NCI-H345 (cell line): ENCODE measurements around the gene PMEPA1.

ENCODE experiments used
- DNase-seq: peaks from one replicate; lab custom pipeline; 2025; lab: John Stamatoyannopoulos, UW

The PMEPA1 gene

DNA sequence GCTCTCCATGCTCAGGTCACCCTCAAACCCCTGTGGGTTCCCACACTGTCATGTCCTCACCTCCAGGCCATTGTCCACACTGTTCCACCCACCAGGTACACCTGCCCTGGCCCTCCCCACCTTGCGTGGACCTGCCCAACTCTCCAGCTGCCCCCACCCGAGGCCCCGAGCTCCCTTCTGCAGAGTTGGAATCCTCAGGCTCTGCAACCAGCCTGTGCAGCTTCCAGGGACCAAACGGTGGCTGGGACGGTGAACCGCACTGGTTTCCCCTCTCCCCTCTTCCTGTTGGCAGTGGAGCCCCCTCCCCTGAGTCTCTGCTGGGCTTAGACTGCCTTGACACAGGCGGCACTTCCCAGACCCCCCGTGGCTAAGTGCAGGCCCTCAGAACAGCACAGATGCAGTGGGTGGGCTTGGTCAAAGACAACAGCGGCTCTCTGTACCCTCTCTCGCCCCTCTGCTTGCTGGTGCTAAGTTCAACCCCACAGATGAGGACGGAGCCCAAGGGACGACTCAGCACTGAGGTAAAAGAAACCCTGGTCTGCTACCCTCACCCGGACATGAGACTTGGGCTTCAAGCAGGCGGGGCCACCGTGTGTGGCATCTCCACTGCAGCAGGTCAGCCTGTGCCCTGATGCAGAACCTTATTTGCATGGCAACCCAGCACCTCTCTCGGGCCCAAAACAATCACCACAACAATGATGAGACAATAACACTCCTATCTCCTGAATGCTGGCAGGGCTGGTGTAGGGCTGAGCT lies 100.6 kb downstream of the PMEPA1 start:
- no peak for DNase-seq

DNA sequence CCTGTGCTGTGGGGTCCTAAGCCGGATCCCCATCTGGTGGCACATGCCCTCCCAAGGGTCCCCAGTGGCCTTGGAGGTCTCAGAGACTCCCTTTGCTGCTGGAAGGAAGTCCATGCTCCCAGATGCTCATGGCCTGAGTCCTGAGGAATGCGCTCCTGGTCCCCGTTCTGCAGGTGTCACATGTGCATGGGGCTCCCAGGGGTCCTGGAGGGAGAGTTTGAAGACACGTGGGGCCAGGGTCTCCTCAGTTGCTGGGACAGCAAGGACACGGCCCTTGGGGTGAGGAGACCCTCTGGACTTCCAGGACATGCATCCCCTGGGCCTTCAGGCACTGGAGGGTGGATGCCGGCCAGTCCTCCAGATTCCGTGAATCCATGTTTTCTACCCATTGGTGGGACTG lies 101.3 kb downstream of the PMEPA1 start:
- no peak for DNase-seq

DNA sequence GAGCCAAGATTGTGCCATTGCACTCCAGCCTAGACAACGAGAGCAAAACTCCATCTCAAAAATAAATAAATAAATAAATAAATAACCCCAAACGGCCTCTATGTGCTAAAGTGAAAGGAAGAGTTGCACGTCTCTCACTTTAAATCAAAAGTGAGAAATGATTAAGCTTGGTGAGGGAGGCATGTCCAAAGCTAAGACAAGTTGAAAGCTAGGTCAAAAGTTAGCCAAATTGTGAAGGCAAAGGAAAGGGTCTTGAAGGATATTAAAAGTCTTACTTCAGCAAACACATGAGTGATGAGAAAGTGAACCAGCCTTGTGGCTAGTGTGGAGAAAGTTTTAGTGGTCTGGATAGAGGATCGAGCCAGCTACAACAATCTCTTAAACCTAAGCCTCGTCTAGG lies 103.9 kb downstream of the PMEPA1 start:
- no peak for DNase-seq

DNA sequence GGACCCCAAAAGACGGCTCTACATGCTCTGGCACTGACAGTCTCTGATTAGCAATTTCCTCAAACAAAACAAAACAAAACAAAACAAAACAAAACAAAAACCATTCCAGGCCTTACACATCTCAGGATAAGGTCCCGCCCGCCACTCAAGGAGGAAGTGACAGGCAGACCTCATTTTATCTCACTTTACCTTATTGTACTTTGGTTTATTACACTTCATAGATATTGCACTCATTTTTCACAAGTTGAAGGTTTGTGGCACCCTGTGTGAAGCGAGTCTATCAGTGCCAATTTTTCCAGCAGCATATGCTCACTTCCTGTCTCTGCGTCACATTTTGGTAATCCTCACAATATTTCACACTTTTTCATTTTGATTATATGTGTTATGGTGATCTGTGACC lies 104.8 kb downstream of the PMEPA1 start:
- no peak for DNase-seq

DNA sequence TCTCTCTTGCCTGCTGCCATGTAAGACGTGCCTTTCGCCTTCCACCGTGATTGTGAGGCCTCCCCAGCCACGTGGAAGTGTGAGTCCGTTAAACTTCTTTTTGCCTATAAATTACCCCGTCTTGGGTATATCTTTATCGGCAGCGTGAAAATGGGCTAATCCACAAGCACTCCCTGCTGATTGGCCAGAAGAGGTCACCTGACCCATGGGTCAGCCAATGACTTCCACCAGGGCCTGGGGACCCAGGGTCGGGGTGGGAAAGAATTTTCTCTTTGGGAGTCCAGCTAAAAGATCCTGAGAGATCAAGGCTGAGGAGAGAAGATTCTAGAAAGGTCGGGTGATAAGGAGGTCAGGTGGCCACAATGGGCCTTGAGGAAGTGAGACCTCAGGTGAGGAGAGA lies 106.7 kb downstream of the PMEPA1 start:
- no peak for DNase-seq

DNA sequence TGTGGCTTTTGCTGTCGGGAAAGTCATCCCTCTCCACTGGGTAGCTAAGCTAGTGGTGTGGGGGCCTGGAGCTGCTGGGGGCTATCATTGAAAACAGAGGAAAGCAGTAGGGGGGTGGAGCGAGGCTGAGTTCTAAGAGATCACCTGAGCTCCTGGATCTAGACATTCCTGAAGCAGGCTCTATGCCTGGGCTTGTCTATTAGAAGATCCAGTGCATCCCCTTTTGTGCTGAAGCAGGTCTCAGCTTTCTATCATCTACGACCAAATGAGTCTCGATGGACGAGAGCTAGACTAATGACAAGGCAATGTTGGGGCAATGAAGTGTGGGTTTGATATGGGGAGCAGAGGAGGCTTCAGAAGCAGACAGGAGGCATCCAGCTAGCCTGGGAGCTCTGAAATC lies 108.1 kb downstream of the PMEPA1 start:
- DNase-seq, result no peak

DNA sequence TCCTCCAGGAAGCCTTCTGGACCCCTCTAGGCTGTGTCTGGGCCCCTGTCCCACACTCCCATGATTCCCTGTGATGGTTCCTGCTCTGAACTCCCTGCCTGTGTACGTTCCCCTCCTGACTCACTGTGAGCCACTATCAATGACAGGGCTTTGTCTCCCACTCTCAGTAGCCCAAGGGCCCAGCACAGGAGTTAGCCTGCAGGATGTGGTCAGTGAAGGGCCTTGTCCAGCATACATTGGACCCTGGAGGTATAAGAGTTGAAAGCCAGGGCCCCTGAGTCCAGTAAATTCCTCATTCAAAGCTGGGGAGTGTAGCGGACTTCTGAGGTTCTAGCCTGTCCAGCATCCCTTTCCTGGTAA lies 108.6 kb downstream of the PMEPA1 start:
- DNase-seq, result no peak

DNA sequence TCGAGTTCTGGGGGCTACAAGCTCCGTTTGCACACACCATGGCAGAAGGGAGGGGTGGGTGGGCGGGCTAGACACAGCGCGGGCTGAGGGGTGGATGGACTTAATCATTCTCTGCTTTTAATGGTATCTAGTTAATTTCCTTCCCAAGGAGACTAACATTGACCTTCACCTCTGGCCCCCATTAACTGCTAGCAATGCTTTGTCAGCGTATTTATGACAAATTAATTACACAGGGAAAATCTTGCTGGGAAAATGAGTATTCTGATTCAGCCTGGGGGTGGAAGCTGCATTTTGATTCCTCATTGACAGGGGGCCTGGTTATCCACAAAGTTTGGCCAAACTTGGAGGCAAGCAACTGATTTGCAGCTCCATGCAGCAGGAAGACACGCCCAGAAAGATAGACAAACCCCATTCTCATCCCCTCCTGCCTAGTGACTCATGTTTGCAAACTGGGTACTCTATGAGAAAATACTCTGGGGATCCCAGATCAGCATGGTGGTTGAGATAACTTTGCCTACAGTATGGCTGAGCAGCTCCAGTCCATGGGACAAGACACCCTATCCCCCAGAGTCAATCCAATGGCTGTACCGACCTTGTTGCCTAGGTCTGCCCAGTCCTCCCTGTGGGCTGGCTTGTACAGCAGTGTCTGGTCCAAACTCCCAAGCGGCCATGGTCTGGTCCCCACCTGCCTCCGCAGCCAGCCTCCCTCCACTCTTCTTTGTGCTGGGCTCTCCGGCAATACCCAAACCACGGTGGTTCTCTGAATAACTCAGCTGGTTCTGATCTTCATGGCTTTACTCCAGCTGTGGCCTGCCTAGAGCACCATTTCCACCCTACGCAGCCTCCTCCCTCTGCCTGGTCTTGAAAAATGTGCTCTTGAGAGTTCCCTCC lies 109.2 kb downstream of the PMEPA1 start:
- no peak for DNase-seq

DNA sequence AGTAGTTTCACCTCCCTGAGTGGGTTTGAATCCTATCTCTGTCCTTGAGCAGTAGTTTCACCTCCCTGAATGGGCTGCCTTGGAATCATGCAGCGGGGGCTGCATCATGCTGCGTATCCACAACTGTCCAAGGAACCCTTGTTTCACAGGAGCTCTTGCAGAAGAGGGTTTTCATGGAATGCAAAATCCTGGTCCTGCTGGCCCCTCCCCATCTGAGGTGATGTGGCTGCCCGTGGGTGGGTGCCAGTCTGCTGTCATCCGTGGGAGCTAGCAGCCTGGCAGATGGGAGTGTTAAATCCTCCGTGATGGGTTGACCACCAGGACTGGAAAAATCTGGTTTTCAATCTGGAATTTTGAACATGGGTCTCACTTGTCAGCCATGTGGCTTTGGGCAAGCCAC lies 111.3 kb downstream of the PMEPA1 start:
- no peak for DNase-seq
